Measurements from ENCODE around the gene PCSK7.

GRCh38 chr11:117231842-117232091 lies at the start of gene PCSK7:
- TF ChIP-seq CTCF (IDR thresholded peaks at IDR 0.05; ENCODE audit: low read length) (no peak), EZH2phosphoT487 (IDR thresholded peaks at IDR 0.05; ENCODE audit: low read length) (no peak), EZH2 (optimal IDR thresholded peaks at IDR 0.05; ENCODE audit: low read depth, low read length) (no peak)
